Esophagus squamous epithelium (tissue), 5 donors: ENCODE data around the gene TCN1. TPM values are rescaled to one million over a fixed set of nuclear protein-coding genes. Genes with fewer than 3 reads are reported as not detected.

Source experiments
- DNase-seq: peaks from one replicate; lab custom pipeline; 2025; lab: John Stamatoyannopoulos, UW
- H3K27ac ChIP-seq, 4 donors: fragments of 200-600 bp; sonication (generic); one replicate each; pipeline ENCODE4 v1.5.1; 2016 to 2019; ENCODE audit warnings: mild to moderate bottlenecking in 1 of 4
- H3K27me3 ChIP-seq, 4 donors: fragments of 200-600 bp; sonication (generic); 1 replicate in 3 of 4; 2 replicates in 1 of 4; pipeline versions ENCODE4 v1.5.1 to v1.6.0; 2017 to 2021; ENCODE audit warnings: antibody characterized with exemption in 1 of 4
- H3K36me3 ChIP-seq, 3 donors: fragments of 200-600 bp; sonication (generic); one replicate each; pipeline ENCODE4 v1.5.1; 2016 to 2019
- H3K4me1 ChIP-seq, 3 donors: fragments of 200-600 bp; sonication (generic); one replicate each; pipeline ENCODE4 v1.5.1; 2017 to 2019
- H3K4me3 ChIP-seq, 4 donors: fragments of 200-600 bp; sonication (generic); 1 replicate in 3 of 4; 2 replicates in 1 of 4; pipeline ENCODE4 v1.5.1; 2016 to 2019; ENCODE audit warnings: mild to moderate bottlenecking in 2 of 4, moderate library complexity in 1 of 4
- H3K9me3 ChIP-seq, 3 donors: fragments of 200-600 bp; sonication (generic); one replicate each; pipeline ENCODE4 v1.5.1; 2016 to 2019
- CTCF ChIP-seq, 6 experiments: fragments of 450-650 bp in 4 of 6; fragments of 200-600 bp in 2 of 6; sonication (generic) in 2 of 6; IDR thresholded peaks; one replicate each; pipeline ENCODE4 v1.5.1; 2016 to 2019; ENCODE audit warnings: antibody characterized with exemption in 6 of 6, mild to moderate bottlenecking in 4 of 6, moderate library complexity in 4 of 6
- POLR2A ChIP-seq, 4 donors: fragments of 450-650 bp; IDR thresholded peaks; one replicate each; pipeline ENCODE4 v1.6.1; 2017; ENCODE audit warnings: antibody characterized with exemption in 4 of 4, mild to moderate bottlenecking in 4 of 4, moderate library complexity in 3 of 4
- WGBS, 2 donors: methylation state at CpG; one replicate each; pipeline ENCODE4 v1.1.5; 2018; 5-methylcytosine and 5-hydroxymethylcytosine counted together
- intact Hi-C: fragments of 100-400 bp; cut with DNase I; formaldehyde crosslinking; loops from one replicate; pipeline ENCODE4 v1.15.0; 2022
- total RNA-seq, 4 donors: library from RNA; depleted of rRNA; stranded (reverse); fragments of >200 nt; gene quantifications; one replicate each; pipeline ENCODE4 v1.1.0, GENCODE V29; 2016
- donor health status: DM: yes; HTN: yes; CAD: no.

The TCN1 gene
- total RNA-seq, 4 donors from 2014 or later = 10.3 to 108 (median 39.0) TPM

- intact Hi-C loops = no loop called here
- TF ChIP-seq POLR2A (IDR thresholded peaks at IDR 0.05) (no peak), CTCF (IDR thresholded peaks at IDR 0.05) (no peak)
Measured at GRCh38 chr11:59879567-59879966, 13.3 kb upstream of the TCN1 start.

GRCh38 chr11:59878575-59878974, 12.3 kb upstream of the TCN1 start, which contains the start of gene OOSP3:
TSS of gene OOSP3 (plus strand) at chr11:59878782. CDS start at chr11:59878809, 27 bp downstream.
- WGBS, 2 donors = 48 to 62% methylated on average over 5 of the region's 5 CpGs
- H3K27ac ChIP-seq = no peak within 1 kb of the TSS
- H3K27me3 ChIP-seq = no peaks in the 10 kb centered on the region
- H3K9me3 ChIP-seq = no peaks in the 10 kb centered on the region
- intact Hi-C loops = no loop called here
- H3K4me1 ChIP-seq = no peaks in the 10 kb centered on the region
- no peaks in the 10 kb centered on the region for H3K36me3 ChIP-seq
- no peak for DNase-seq
- TF ChIP-seq CTCF (IDR thresholded peaks at IDR 0.05) (no peak), POLR2A (IDR thresholded peaks at IDR 0.05) (no peak)
- no peak within 1 kb of the TSS for H3K4me3 ChIP-seq

More at GRCh38 chr11:59879567-59879966, 13.3 kb upstream of the TCN1 start:
- no peaks in the 10 kb centered on the region for H3K27me3 ChIP-seq
- H3K27ac ChIP-seq = no peak overlapping the region
- WGBS, 2 donors = 33 to 71% methylated on average over 1 of the region's 1 CpG
- H3K36me3 ChIP-seq = no peaks in the 10 kb centered on the region
- no peak for DNase-seq
- H3K4me3 ChIP-seq = no peak overlapping the region
- H3K4me1 ChIP-seq = no peaks in the 10 kb centered on the region
- H3K9me3 ChIP-seq = no peaks in the 10 kb centered on the region

GRCh38 chr11:59877784-59878183, 11.5 kb upstream of the TCN1 start:
- Histone ChIP-seq H3K27me3 (no peaks in the 10 kb centered on the region), H3K27ac (no peak overlapping the region), H3K9me3 (no peaks in the 10 kb centered on the region), H3K36me3 (no peaks in the 10 kb centered on the region), H3K4me3 (no peak overlapping the region), H3K4me1 (no peaks in the 10 kb centered on the region)
- intact Hi-C loops = no loop called here
- no peak for TF ChIP-seq POLR2A (IDR thresholded peaks at IDR 0.05)
- no peak for TF ChIP-seq CTCF (IDR thresholded peaks at IDR 0.05)
- DNase-seq = no peak

- DNase-seq = no peak
- no peak overlapping the region for H3K4me3 ChIP-seq
- H3K36me3 ChIP-seq = no peaks in the 10 kb centered on the region
- H3K9me3 ChIP-seq = no peaks in the 10 kb centered on the region
- H3K27ac ChIP-seq = no peak overlapping the region
- H3K27me3 ChIP-seq = no peaks in the 10 kb centered on the region
- H3K4me1 ChIP-seq = no peaks in the 10 kb centered on the region
- intact Hi-C loops = no loop called here
- TF ChIP-seq POLR2A (IDR thresholded peaks at IDR 0.05) (no peak), CTCF (IDR thresholded peaks at IDR 0.05) (no peak)
Measured at GRCh38 chr11:59877325-59877724, 11.0 kb upstream of the TCN1 start.

GRCh38 chr11:59875856-59876519, 9.7 kb upstream of the TCN1 start:
- intact Hi-C loops = no loop called here
- Histone ChIP-seq H3K27me3 (no peaks in the 10 kb centered on the region), H3K27ac (no peak overlapping the region), H3K4me3 (no peak overlapping the region), H3K4me1 (no peaks in the 10 kb centered on the region), H3K36me3 (no peaks in the 10 kb centered on the region), H3K9me3 (no peaks in the 10 kb centered on the region)
- no peak for DNase-seq
- TF ChIP-seq CTCF (IDR thresholded peaks at IDR 0.05) = no peak
- no peak for TF ChIP-seq POLR2A (IDR thresholded peaks at IDR 0.05)
- WGBS, 2 donors = 47 to 49% methylated on average over 9 of the region's 9 CpGs
